GM19397 (cell line): ENCODE data around the gene HAUS8.
"Not testable (repeated sequence)": the region's sequence is repeated elsewhere in the genome, so short reads cannot be mapped to it uniquely, and the experiment has no call there.

Experiments
- ATAC-seq: cut with Tn5 transposase; IDR thresholded peaks from one replicate; pipeline ENCODE4 v1.9.1; 2021; ENCODE audit warnings: mild to moderate bottlenecking, moderate library complexity; ENCODE audit not compliant: unreplicated experiment

The HAUS8 gene

DNA sequence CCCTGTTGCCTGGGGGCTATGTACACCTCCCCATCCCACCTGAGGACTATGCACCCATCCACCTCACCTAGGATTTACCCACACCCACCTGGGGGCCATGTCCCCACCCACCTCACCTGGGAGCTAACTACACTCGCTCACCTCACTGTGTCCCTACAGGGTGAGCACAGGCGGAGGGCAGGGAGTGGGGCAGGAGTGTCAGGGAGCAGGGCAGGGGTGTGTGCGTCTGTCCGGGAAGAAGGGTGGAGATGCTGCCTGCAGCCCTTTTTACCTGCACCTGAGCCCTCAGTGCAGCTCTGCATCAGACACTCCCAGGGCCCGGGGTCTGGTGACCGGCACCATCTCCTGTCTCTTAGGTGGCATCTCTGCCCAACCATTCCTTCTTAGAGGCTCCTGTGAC, 38.1 kb downstream of the HAUS8 start:
- ATAC-seq: no peak

DNA sequence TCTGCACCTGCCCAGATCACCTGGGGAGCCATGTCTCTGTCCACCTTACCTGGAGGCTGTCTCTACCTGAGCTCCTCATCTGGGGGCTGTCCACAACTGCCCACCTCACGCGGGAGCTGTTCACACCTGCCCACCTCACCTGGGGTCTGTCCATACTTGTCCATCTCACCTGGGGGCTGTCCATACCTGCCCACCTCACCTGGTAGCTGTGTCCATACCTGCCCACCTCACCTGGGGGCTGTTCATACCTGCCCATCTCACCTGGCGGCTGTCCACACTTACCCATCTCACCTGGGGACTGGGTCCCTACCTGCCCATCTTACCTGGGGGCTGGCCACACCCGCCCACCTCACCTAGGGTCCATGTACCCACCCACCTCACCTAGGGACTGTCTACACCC, 38.6 kb downstream of the HAUS8 start:
- no peak for ATAC-seq

DNA sequence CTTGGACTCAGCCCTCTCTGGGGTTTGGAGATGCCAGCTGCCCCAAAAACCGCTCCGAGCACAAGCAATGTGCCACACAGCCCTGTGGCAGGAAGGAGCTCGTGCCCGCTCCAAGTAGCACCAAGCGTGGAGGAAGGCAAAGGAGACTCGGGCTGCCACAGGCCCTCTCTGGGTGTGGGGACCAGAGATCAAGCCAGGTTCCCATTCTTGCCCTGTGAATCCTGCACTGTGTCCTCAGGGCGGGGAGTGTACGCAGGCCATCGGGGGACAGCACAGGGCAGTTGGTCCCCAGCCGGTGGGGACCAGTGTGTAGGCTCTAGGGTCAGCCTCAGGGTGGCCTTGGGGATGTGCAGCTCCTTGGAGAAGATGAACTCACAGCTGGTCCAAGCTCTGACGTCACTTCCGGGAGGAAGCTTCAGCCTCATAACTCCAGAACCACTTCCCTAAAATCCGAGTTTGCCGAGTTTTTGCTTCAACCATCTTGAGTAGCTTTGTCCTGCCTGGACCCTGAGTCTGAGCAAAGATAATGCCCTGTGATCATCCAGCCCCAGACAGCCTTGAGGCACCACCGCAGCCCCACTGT, 39.3 kb downstream of the HAUS8 start:
- ATAC-seq: no peak

DNA sequence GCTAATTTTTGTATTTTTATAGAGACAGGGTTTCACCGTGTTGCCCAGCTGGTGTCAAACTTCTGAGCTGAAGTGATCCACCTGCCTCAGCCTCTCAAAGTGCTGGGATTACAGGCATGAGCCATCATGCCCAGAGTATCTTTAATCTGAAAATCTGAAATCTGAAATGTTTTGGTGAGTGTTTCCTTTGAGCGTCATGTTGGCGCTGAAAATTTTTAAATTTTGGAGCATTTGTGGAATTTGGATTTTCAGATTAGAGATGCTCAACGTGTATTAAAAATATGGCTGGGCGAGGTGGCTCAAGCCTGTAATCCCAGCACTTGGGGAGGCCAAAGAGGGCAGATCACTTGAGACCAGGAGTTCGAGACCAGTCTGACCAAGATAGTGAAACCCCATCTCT, 43.5 kb downstream of the HAUS8 start:
- no peak for ATAC-seq

DNA sequence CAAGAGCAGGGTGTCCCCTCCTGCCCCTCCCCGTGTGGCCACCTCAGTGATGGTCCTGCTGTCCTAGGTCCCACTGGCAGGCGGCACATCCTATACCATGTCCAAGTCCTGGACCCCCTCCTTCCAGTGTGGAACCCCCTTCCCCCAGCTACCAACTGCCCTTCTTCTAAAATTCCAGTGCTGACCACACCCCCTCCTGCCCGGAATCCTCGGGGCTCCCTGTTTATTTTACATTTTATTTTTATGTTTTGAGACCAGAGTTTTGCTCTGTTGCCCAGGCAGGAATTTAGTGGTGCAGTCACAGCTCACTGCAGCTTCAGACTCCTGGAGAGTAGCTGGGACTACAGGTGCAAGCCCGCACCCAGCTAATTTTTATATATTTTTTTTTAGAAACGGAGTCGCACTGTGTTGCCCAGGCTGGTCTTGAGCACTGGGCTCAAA, 47.7 kb downstream of the HAUS8 start:
- ATAC-seq: no peak

DNA sequence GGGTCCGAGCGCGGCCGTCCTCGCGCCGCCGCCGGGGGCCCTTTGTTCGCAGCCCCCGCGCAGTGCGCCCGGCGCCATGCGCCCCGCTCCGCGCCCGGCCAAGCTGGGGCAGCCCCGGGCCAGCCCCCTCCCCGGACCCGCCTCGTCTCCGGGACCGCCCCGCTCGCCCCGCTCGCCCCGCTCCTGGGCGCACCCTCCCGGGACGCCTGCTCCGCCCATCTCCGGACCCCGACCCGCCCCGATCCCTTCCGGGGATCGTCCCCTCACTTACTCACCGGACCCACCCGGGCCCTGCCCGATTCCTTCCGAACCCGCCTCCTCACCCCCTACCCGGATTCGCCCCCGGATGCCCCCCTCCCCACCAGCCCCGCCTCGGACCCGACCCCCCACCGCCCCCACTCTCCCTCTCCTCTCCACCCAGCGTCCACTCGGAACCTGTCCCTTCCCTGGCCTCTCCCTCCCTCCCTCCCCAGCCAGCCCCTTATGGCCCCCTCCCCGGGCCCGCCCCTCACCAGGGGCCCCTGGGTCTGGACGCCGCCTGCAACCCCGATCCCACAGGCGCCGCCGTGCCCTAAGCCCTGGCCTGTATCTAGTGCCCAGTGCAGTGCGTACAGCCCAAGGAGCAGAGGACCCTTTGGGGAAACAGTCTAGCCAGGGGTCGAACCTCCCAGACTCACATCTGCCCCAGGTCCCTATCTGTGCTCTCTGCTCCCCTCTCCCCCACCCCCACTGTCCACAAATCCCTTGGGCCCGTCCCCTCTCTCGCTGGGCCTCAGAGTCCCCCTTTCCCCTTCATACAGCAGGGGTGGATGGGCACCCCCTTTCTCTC, 48.3 kb downstream of the HAUS8 start, which contains the start of gene CPAMD8:
CPAMD8 (minus strand) TSS at position 105 of the 829 bp plus-strand sequence. CDS start 168 bp downstream, outside the sequence.
- ATAC-seq: no peak

DNA sequence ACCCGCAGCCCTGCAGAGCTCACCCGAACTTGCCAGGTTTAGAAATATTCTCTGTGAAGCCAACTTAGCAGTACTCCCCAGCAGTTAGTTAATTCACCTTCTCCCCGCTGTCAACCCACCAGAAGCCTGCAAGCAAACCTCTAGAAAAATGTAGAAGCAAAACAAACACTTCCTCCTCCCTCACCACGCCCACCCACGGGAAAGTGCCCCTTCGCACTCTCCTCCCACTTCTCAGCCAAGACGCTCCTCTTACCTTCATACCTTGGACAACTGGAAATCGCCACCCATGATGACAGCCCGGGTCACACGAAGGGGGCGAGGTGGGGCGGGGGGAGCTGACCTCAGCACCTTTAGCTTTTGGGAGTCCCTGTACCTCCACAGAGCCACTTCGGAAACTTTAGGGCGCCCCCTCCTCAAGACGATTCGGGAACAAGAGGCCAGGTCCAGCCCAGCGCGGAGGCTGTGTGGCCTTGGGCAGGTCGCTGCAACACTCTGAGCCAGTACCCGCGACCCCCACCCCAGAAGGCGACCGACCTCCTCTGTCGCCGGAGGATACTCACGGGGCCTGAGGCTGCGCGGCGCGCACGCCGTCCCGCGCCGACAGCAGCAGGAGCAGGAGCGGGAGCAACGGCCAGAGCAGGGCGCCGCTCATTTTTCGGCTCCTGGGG, 49.1 kb downstream of the HAUS8 start:
- ATAC-seq: no peak

DNA sequence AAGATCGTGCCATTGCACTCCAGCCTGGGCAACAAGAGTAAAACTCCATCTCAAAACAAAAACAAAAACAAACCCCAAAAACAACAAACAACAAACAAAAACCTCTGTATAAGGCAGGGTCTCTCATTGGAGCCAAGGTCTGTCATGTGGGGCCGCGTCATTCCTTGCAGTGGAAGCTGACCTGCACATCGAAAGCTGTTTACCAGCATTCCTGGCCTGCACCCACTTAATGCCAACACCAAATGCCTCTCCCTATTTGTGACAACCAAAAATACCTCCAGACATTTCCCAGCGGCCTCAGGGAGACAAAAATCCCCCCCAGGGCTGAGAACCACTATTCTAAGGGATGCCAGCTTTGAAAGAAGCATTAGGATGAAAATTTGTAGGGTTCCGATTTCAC, 49.9 kb downstream of the HAUS8 start:
- ATAC-seq: no peak

DNA sequence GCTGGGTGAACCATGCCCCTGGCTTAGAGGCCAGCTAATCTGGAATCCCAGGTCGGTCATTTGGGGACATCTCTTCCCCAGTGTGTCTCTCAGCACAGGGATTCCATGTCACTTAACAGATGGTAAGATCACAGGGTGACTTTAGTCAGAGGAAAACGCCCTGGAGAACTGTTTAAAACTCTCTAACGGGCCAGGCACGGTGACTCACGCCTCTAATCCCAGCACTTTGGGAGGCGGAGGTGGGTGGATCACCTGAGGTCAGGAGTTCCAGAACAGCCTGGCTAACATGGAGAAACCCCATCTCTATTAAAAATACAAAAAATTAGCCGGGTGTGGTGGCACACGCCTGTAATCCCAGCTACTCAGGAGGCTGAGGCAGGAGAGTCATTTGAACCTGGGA, 50.3 kb downstream of the HAUS8 start:
- not testable (repeated sequence) for ATAC-seq

DNA sequence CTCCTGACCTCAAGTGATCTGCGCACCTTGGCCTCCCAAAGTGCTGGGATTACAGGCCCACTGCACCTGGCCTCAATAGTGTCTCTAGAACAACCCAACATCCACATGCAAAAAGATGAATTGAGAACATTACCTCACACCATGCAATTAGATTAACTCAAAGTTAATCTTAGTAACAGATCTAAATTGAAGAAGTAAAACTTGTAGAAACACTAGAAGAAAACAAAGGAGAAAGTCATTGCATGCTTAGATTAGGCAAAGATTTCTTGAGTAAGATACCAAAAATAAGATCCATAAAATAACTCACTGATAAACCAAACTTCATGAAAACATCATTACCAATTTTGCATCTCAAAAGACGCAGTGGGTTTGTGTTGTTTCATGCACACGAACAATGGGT, 51.4 kb downstream of the HAUS8 start:
- ATAC-seq: no peak

DNA sequence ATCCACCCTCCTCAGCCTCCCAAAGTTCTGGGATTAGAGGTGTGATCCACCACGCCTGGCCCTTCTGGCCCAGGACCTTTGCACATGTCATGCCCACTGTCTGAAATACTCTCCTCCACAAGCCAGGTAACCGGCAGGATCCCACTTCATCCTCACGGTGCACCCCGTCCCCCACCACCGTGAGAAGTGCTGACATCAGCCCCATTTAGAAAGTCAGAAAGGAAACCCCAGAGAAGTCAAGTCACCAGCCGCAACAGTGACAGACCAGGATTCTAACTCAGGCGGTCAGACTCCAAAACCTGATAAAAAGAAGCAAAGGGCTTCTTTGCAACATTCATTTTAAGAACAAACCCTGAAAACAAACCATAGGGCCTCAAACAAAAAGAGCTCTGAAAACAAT, 52.5 kb downstream of the HAUS8 start:
- ATAC-seq: no peak

DNA sequence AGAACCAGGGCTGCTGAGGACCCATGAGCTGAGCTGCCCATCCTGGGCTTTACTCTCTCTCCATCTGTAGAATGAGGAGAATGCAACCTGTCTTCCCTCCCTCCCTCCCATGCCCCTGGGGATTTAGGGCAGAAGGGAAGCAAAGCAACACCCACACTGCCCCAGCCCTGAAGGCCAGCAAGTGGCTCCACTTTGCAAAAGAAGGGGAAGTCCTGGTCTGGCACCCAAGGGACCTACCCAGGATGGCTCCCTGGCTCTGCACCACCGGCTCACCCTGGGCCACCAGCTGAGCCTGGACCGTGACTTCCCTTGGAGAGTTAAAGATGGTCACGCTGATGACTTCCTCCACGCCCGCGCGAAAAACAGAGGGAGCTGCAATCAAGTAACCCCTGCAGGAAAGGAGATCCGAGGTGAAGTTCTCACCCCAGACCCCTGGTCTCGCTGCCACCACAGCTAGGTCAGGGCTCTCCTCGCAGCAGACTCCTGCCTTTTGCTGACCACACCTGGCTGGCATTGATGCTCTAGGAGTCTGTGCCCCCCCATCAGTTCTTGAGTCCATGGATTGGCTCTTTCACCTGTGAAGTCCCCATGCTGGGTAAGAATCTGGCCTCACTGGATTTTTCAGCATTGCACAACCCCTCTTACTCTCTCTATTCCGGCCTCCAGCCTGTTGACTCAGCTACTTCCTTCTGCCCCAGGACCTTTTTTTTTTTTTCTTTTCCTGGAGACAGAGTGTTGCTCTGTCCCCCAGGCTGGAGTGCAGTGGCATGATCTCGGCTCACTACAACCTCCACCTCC, 53.3 kb downstream of the HAUS8 start:
- ATAC-seq: no peak

DNA sequence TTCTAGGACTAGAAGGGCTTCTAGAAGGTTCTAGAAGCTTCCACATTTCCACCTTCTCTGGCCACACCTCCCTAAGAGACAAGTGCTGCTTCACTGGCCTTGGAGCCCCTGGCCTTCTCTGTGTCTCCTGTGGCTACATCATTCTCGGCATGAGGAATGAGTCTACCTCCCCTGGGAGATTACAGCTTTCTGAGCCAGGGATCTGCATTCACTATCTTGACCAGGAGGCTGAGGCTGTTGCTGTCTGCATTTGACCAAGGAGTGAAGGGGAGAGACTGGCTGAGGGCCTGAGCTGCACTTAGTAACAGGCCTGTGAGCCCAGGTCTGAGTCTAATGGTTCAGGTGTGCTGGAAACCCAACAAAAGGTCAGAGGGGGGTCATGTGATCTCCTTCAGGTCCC, 53.9 kb downstream of the HAUS8 start:
- no peak for ATAC-seq

DNA sequence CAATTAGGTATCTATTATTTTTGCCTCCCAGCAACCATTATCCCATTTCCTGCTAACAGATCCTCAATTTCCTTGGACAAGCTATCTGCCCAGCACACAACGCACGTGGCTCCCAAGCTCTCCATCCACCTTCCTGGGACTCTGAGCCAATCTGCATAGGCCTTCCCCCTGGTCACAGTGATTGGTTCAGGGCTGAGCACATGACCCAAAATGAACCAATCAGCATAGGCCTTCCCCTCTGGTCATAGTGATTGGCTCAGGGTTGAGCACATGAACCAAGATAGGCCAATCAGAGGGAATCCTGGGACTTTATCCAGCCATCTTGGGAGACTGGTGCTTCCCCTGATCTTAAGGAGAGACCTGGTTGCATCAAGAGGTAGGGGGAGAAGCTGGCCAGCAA, 54.4 kb downstream of the HAUS8 start:
- no peak for ATAC-seq

DNA sequence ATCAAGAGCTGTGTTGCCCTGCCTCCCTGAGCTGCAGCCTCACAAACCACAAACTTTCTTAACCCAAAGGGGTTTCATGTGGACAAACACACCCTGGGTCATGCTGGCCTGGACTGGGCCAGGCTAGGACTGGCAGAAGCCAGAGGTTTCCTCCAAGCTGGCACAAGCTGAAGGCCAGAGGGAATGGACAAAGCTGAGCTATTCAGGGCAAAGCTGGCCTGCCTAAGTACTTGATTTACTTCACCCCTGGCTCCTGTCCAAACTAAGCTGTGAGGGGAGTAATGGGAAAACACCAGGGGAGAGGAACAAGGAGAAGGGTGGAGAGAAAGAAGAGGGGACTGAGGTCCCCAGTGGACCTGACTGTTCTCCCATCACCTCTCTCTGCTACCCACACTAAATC, 54.9 kb downstream of the HAUS8 start:
- ATAC-seq: no peak

DNA sequence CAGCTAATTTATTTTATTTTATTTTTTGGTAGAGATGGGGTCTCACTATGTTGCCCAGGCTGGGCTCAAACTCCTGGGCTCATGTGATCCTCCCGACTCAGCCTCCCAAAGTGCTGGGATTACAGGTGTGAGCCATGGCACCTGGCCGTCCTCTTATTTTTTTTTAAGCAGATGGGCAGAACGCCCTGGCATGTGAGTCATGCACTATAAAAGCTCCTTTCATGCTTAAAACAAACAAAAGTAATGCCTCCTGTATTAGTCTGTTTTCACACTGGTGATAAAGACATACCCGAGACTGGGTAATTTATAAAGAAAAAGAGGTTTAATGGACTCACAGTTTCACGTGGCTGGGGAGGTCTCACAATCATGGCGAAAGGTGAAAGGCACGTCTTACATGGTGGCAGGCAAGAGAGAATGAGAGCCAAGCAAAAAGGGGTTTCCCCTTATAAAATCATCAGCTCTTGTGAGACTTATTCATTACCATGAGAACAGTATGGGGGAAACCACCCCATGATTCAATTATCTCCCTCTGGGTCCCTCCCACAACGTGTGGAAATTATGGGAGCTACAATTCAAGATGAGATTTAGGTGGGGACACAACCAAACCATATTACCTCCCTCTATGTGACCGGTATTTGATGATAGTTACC, 60.9 kb downstream of the HAUS8 start:
- ATAC-seq: not testable (repeated sequence)

DNA sequence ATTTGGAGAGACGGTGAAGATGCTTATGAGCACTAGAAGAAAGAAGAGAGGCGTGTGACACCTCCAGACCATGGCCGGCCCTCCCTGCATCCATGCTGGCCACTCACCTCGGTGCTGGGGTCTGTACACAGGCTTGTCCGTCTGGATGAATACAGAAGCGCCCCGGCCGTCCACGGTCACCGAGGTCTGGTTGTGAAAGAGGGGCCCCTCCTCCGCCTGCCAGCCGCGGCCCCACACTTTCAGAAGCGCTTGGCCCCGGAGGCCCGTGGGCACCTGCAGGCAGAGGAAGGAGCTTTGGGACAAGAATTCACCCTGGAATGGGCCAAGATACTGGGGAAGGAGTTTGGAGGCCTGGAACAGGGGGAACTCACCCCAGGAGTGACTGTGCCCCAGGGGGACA, 63.8 kb downstream of the HAUS8 start:
- no peak for ATAC-seq

DNA sequence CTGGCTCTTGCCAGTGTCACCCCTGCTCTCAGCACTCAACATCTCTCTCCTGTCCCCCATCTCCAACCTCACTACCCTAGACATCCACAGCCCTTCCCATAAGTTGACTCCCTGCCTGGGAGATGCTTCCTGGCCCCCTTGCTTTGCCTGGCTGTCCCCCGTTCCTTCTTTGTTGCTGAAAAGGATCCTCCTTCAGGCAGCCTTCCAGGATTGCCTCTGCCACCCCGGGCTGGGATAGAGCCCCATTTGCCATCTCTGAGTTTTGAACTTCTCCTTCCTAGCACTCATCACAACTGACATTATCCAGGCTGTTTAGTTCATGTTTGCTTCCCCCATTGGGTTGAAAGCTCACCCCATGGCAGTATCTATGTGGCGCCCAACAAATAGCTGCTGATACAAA, 68.7 kb downstream of the HAUS8 start:
- ATAC-seq: no peak

DNA sequence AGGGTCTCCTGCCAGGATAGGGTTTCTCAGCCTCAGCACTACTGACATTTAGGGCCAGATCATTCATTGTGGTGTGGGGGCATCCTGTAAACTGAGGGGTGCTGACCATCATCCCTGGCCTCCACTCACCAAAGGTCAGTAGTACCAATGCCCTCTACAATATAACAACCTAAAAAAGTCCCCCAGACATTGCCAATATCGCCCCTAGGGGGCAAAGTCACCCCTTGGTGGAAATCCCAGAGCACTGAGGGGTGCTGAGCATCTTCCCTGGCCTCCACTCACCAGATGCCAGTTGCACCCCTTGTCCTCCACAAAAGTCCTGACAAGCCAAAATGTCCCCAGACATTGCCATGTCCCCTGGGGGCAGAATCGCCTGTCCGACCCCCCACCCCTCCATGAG, 70.3 kb downstream of the HAUS8 start:
- ATAC-seq: no peak

DNA sequence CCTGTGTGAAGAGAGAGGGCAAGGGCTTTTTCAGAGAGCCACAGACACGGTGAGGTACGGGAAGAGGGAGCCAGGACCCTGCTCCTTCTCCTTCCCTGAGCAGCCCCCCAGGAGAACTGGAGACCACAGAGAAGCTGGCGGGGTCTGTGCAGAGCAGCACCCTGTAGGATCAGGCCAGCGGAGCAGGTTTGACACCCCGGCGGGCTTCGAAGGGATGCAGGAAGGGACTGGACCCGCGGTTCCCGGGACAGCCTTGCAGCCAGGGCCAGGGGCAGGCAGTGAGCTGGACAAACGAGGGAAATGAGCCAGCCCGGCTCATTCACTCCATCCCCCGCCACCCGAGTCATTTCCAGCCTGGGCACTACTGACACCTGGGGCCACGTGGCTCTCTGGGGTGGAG, 70.9 kb downstream of the HAUS8 start:
- ATAC-seq: no peak

DNA sequence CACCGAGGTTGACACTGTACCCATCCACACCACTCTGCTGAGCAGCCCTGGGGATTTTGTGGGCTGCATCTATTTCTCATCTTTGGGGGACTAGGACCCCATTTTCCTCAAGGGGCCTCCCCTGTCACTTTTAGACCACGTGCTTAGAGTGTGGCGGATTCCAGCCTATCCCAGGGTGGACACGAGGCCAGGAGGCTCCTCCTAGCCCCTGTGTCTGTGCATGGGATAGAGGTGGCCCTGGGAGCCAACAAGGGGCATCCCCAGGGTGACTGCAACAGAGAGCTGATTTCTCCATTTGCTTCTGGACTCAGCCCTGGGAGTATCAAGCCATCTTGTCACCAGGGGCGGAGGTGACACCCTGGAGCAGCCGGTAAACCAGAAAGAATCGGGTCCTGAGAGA, 72.8 kb downstream of the HAUS8 start:
- ATAC-seq: no peak
